Transverse colon (tissue), 4 donors: Measurements from ENCODE around the gene CORO2B. TPM values are rescaled to one million over a fixed set of nuclear protein-coding genes. Genes with fewer than 3 reads are reported as not detected.

Experiments
- DNase-seq: peaks from one replicate; pipeline ENCODE4 v3.0.0-alpha.2; 2019
- H3K27ac ChIP-seq, 4 donors: fragments of 200-600 bp; sonication (generic); 2 replicates each; pipeline ENCODE4 v1.5.1; 2016 to 2018; ENCODE audit warnings: inconsistent platforms in 4 of 4
- H3K27me3 ChIP-seq: fragments of 200-600 bp; sonication (generic); 2 replicates; pipeline ENCODE4 v1.5.1; 2017; ENCODE audit warnings: inconsistent platforms
- H3K36me3 ChIP-seq, 4 donors: fragments of 200-600 bp; sonication (generic); 2 replicates each; pipeline ENCODE4 v1.5.1; 2017 to 2019; ENCODE audit warnings: inconsistent platforms in 4 of 4
- H3K4me1 ChIP-seq, 4 donors: fragments of 200-600 bp; sonication (generic); 2 replicates each; pipeline ENCODE4 v1.5.1; 2017 to 2020; ENCODE audit warnings: inconsistent platforms in 4 of 4
- H3K4me3 ChIP-seq, 4 donors: fragments of 200-600 bp; sonication (generic); 1 replicate in 1 of 4; 2 replicates in 3 of 4; pipeline versions ENCODE4 v1.5.1 to v1.6.1; 2017 to 2019; ENCODE audit warnings: inconsistent platforms in 4 of 4
- H3K9me3 ChIP-seq, 2 donors: fragments of 200-600 bp; sonication (generic); 2 replicates each; pipeline ENCODE4 v1.5.1; 2017 to 2019; ENCODE audit warnings: inconsistent platforms in 2 of 2
- CTCF ChIP-seq, 5 experiments: fragments of 200-600 bp in 3 of 5; fragments of 450-650 bp in 2 of 5; sonication (generic) in 3 of 5; IDR thresholded peaks; 1 replicate in 2 of 5; 2 replicates in 3 of 5; pipeline ENCODE4 v1.5.1; 2016 to 2017; ENCODE audit warnings: antibody characterized with exemption in 5 of 5, inconsistent platforms in 3 of 5, mild to moderate bottlenecking in 2 of 5, moderate library complexity in 1 of 5
- EP300 ChIP-seq: sonication (generic); formaldehyde crosslinking; IDR thresholded peaks from one replicate; pipeline ENCODE4 v1.6.1; 2017; ENCODE audit warnings: antibody characterized with exemption, low read depth
- POLR2A ChIP-seq: fragments of 450-650 bp; IDR thresholded peaks from one replicate; pipeline ENCODE4 v1.6.1; 2016; ENCODE audit warnings: antibody characterized with exemption, mild to moderate bottlenecking, moderate library complexity
- POLR2AphosphoS5 ChIP-seq, 3 donors: sonication (generic); formaldehyde crosslinking; IDR thresholded peaks; one replicate each; pipeline ENCODE4 v1.6.1; 2016; ENCODE audit warnings: antibody characterized with exemption in 3 of 3
- WGBS, 2 donors: methylation state at CpG; one replicate each; pipeline ENCODE4 v1.1.5; 2018; ENCODE audit warnings: low coverage in 1 of 2; 5-methylcytosine and 5-hydroxymethylcytosine counted together
- in situ Hi-C, 4 donors: fragments of 200-750 bp; cut with MboI; loops; one replicate each; pipeline versions ENCODE4 v1.15.0 to v1.15.1; 2017; ENCODE audit warnings: low sequenced_read_pairs in 3 of 4, low pct_ligation_motif_present in 1 of 4, low pct_unique_long_range_greater_than_20kb in 1 of 4
- intact Hi-C: fragments of 100-400 bp; cut with DNase I; formaldehyde crosslinking; loops from one replicate; pipeline ENCODE4 v1.15.1; 2023; ENCODE audit warnings: low total_unique reads
- total RNA-seq, 4 donors: library from RNA; depleted of rRNA; stranded (reverse); fragments of >200 nt; gene quantifications; one replicate each; pipeline ENCODE4 v1.1.0, GENCODE V29; 2016

Gene CORO2B
- total RNA-seq, 4 donors from 2014 or later, result 0.40 to 2.2 (median 2.0) TPM

GRCh38 chr15:68560501-68561113 lies 18.2 kb upstream of the CORO2B start:
- no peak for DNase-seq
- TF ChIP-seq POLR2AphosphoS5 (IDR thresholded peaks at IDR 0.05), result no peak
- H3K36me3 ChIP-seq, result no peaks in the 10 kb centered on the region
- intact Hi-C loops (no loop called here), in situ Hi-C loops (no loop called here)
- H3K27ac ChIP-seq, result no peak overlapping the region
- 81% methylated on average over 13 of the region's 13 CpGs; no CpG with 5 or more reads in 1 of the 2 donors for WGBS, 2 donors
- H3K27me3 ChIP-seq, result peaks cover 40% of the 10 kb centered on the region
- no peak overlapping the region for H3K4me3 ChIP-seq
- no peaks in the 10 kb centered on the region for H3K9me3 ChIP-seq
- peaks cover 0 to 15% (median 13%) of the 10 kb centered on the region in 4 donors for H3K4me1 ChIP-seq

- in situ Hi-C loops (no loop called here), intact Hi-C loops (no loop called here)
- H3K27me3 ChIP-seq, result peaks cover 40% of the 10 kb centered on the region
- DNase-seq, result no peak
- H3K27ac ChIP-seq, result no peak overlapping the region
- peaks cover 0 to 15% (median 13%) of the 10 kb centered on the region in 4 donors for H3K4me1 ChIP-seq
- TF ChIP-seq EP300, result no peak
- TF ChIP-seq CTCF (IDR thresholded peaks at IDR 0.05), result no peak
- TF ChIP-seq POLR2A, result no peak
- TF ChIP-seq POLR2AphosphoS5 (IDR thresholded peaks at IDR 0.05), result no peak
- WGBS, 2 donors, result 83 to 89% methylated on average over 5 to 14 of the region's 15 CpGs
- no peaks in the 10 kb centered on the region for H3K9me3 ChIP-seq
- H3K4me3 ChIP-seq, result no peak overlapping the region
- no peaks in the 10 kb centered on the region for H3K36me3 ChIP-seq
These were observed 17.5 kb upstream of the CORO2B start for GRCh38 chr15:68561171-68561900.

- H3K4me1 ChIP-seq, result peaks cover 0 to 15% (median 13%) of the 10 kb centered on the region in 4 donors
- intact Hi-C loops (no loop called here), in situ Hi-C loops (no loop called here)
- H3K27ac ChIP-seq, result no peak overlapping the region
- WGBS, 2 donors, result 78% methylated on average over 3 of the region's 3 CpGs; no CpG with 5 or more reads in 1 of the 2 donors
- H3K4me3 ChIP-seq, result no peak overlapping the region
- TF ChIP-seq POLR2AphosphoS5 (IDR thresholded peaks at IDR 0.05) (no peak), POLR2A (no peak), EP300 (no peak), CTCF (IDR thresholded peaks at IDR 0.05) (no peak)
- DNase-seq, result no peak
- no peaks in the 10 kb centered on the region for H3K36me3 ChIP-seq
- H3K27me3 ChIP-seq, result peaks cover 40% of the 10 kb centered on the region
- no peaks in the 10 kb centered on the region for H3K9me3 ChIP-seq
These were observed 16.9 kb upstream of the CORO2B start for GRCh38 chr15:68561901-68562300.

- Histone ChIP-seq H3K27ac (no peak overlapping the region), H3K27me3 (peaks cover 31% of the 10 kb centered on the region), H3K4me1 (peaks cover 0 to 9% (median 8%) of the 10 kb centered on the region in 4 donors), H3K4me3 (no peak overlapping the region), H3K9me3 (no peaks in the 10 kb centered on the region), H3K36me3 (no peaks in the 10 kb centered on the region)
- no peak for DNase-seq
- intact Hi-C loops (no loop called here), in situ Hi-C loops (no loop called here)
- 90 to 92% methylated on average over 2 to 5 of the region's 5 CpGs for WGBS, 2 donors
- TF ChIP-seq POLR2A, result no peak
These were observed 14.6 kb upstream of the CORO2B start for GRCh38 chr15:68564173-68564572.

GRCh38 chr15:68565234-68565633 lies 13.6 kb upstream of the CORO2B start:
- Histone ChIP-seq H3K27ac (no peak overlapping the region), H3K4me1 (no peaks in the 10 kb centered on the region), H3K4me3 (no peak overlapping the region), H3K36me3 (no peaks in the 10 kb centered on the region), H3K9me3 (no peaks in the 10 kb centered on the region), H3K27me3 (peaks cover 25% of the 10 kb centered on the region)
- intact Hi-C loops, result no loop called here
- DNase-seq, result no peak
- in situ Hi-C loops, result no loop called here
- no peak for TF ChIP-seq POLR2A
- no peak for TF ChIP-seq EP300
- no peak for TF ChIP-seq POLR2AphosphoS5 (IDR thresholded peaks at IDR 0.05)
- TF ChIP-seq CTCF (IDR thresholded peaks at IDR 0.05), result no peak
